ENCODE data around the gene EMX1. TPM values are rescaled to one million over a fixed set of nuclear protein-coding genes. Genes with fewer than 3 reads are reported as not detected.

EMX1 gene
- total RNA-seq, 1 experiment from 2014 or later = not detected

GRCh38 chr2:72940786-72941185, 23.5 kb downstream of the EMX1 start:
- Mint-ChIP-seq H3K4me1 (ENCODE audit: low read depth, unreplicated experiment) (no peaks in the 10 kb centered on the region), H3K4me3 (ENCODE audit: low read depth, unreplicated experiment) (no peak overlapping the region), H3K27ac (ENCODE audit: unreplicated experiment) (no peak overlapping the region), H3K27me3 (ENCODE audit: unreplicated experiment) (peaks cover 24% of the 10 kb centered on the region), H3K9me3 (ENCODE audit: low read depth, unreplicated experiment) (no peaks in the 10 kb centered on the region), H3K36me3 (ENCODE audit: insufficient read depth, unreplicated experiment) (peaks cover 4% of the 10 kb centered on the region)
- no peak for DNase-seq
- no peak for TF ChIP-seq CTCF (IDR thresholded peaks at IDR 0.05; ENCODE audit: unreplicated experiment)
- CTCF ChIA-PET = interaction anchor here (1.4 kb wide), 1 partner anchor 48 kb away, joined by 3 read pairs; no protein-coding TSS in a partner anchor
- intact Hi-C loops (cut with micrococcal nuclease; ENCODE audit: unreplicated experiment) = no loop called here
- BruUV-seq (replicated peaks) = no TSS peak

DNA sequence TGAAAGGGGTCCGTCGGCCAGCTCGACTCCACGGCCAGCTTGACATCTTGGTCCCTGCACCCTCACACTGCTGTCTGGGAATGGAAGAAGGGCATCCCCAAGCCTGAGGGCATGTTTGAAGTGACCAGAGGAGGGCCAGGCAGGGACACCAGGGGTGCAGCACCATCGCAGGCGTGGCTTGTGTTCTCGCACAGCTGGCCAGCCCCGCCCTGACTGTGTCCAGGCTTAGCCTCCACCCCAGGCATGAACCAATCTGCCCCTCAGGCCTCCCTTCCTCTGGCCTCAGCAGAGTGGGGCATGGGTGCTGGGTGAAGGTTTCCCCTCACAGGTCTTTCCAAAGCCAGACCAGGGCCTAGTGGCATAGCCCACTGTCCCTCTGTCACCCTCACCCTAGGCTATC, 25.0 kb downstream of the EMX1 start:
- Mint-ChIP-seq H3K27me3 (ENCODE audit: unreplicated experiment) (peaks cover 16% of the 10 kb centered on the region), H3K9me3 (ENCODE audit: low read depth, unreplicated experiment) (no peaks in the 10 kb centered on the region), H3K36me3 (ENCODE audit: insufficient read depth, unreplicated experiment) (peaks cover 4% of the 10 kb centered on the region), H3K4me3 (ENCODE audit: low read depth, unreplicated experiment) (no peak overlapping the region), H3K4me1 (ENCODE audit: low read depth, unreplicated experiment) (no peaks in the 10 kb centered on the region), H3K27ac (ENCODE audit: unreplicated experiment) (no peak overlapping the region)
- intact Hi-C loops (cut with micrococcal nuclease; ENCODE audit: unreplicated experiment) = no loop called here
- no TSS peak for BruUV-seq (replicated peaks)
- CTCF ChIA-PET = no interaction called here
- TF ChIP-seq CTCF (IDR thresholded peaks at IDR 0.05; ENCODE audit: unreplicated experiment) = no peak
- DNase-seq = no peak

DNA sequence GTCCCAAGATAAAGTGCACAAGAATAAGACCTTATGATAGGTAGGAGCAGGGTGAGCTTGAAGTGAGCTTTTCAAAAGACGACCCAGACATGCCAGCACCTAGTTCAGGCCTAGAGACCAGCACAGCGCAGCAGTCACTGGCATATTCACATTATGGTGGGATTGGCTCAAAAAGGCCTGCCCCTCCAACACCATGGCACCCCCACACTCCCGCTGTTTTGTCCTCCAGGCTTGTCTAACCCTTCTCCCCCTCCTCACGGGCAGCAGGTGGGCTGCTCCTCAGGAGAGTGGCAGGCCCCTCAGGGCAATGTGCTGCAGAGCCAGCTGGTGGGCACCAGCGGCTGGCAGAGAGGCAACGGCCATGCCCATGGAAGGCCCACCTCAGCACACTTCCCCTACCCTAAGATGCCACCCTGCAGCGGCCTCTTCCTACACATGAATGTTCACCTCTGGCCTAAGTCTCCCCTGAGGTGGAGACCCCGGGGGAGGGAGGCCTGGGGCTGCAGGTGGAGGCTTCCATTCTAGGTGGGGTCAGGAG, 25.6 kb downstream of the EMX1 start:
- intact Hi-C loops (cut with micrococcal nuclease; ENCODE audit: unreplicated experiment) = no loop called here
- Mint-ChIP-seq H3K9me3 (ENCODE audit: low read depth, unreplicated experiment) (no peaks in the 10 kb centered on the region), H3K27ac (ENCODE audit: unreplicated experiment) (no peak overlapping the region), H3K27me3 (ENCODE audit: unreplicated experiment) (peaks cover 10% of the 10 kb centered on the region), H3K4me1 (ENCODE audit: low read depth, unreplicated experiment) (no peaks in the 10 kb centered on the region), H3K4me3 (ENCODE audit: low read depth, unreplicated experiment) (no peak overlapping the region), H3K36me3 (ENCODE audit: insufficient read depth, unreplicated experiment) (peaks cover 2% of the 10 kb centered on the region)
- TF ChIP-seq CTCF (IDR thresholded peaks at IDR 0.05; ENCODE audit: unreplicated experiment) = no peak
- CTCF ChIA-PET = no interaction called here
- no TSS peak for BruUV-seq (replicated peaks)
- no peak for DNase-seq

DNA sequence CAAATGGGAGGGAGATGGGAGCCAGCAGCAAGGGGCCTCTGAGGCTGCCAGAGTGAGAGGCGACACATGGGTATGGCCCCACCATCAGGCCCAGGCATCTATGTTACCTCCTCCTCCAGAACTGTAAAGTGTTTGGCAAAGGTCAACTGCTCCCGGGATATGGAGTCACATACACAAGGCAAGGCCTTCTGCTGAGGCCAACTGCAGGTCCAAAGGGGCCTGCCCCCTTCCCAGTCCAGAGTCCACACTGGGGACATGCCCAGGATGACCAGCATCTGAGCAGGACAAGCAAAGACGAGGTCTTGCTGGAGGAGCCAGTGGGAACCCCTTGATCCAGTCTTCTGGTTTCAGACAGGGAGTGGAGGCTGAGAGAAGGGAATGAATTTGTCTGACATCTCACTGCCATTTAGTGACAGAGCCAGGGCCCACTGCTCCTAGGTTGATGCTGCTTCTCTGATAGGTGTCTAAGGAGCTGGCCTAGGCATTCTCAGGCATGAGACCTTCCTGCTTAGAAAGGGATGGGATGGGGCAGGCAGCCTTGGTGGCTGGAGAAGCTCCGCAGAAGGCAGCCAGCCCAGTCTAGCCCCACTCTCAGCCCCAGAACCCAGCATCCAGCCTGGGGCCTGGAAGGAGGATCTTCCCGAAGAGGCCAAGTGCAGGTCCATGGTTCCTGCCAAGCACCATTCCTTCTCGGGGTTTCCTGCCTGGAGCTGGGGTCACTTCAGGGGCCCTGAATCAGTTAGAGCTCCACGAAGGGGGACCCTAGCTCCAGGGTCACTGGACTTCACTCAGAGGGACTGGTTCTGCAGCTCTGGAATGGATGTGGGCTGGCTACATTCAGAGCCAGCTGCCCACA, 26.4 kb downstream of the EMX1 start:
- CTCF ChIA-PET = no interaction called here
- no peak for TF ChIP-seq CTCF (IDR thresholded peaks at IDR 0.05; ENCODE audit: unreplicated experiment)
- no peaks in the 10 kb centered on the region for H3K9me3 Mint-ChIP-seq (ENCODE audit: low read depth, unreplicated experiment)
- H3K36me3 Mint-ChIP-seq (ENCODE audit: insufficient read depth, unreplicated experiment) = no peaks in the 10 kb centered on the region
- no peak overlapping the region for H3K27ac Mint-ChIP-seq (ENCODE audit: unreplicated experiment)
- no peak for DNase-seq
- H3K27me3 Mint-ChIP-seq (ENCODE audit: unreplicated experiment) = peaks cover 2% of the 10 kb centered on the region
- intact Hi-C loops (cut with micrococcal nuclease; ENCODE audit: unreplicated experiment) = no loop called here
- H3K4me3 Mint-ChIP-seq (ENCODE audit: low read depth, unreplicated experiment) = no peak overlapping the region
- H3K4me1 Mint-ChIP-seq (ENCODE audit: low read depth, unreplicated experiment) = no peaks in the 10 kb centered on the region
- BruUV-seq (replicated peaks) = no TSS peak

Data from Calu3 (cell line).